Fibroblast of lung (primary cell): Measurements from ENCODE around the gene SAMD11.

ENCODE experiments used
- EZH2 ChIP-seq: IDR thresholded peaks from 2 replicates; pipeline ENCODE4 v1.5.1; 2012; ENCODE audit warnings: low read length, control low read depth, mild to moderate bottlenecking; ENCODE audit errors: missing control alignments
- TF ChIP-seq, protein P1 (sequence below), 2 donors: IDR thresholded peaks in 1 of 2; conservative IDR thresholded peaks in 1 of 2; 1 replicate in 1 of 2; 2 replicates in 1 of 2; pipeline ENCODE4 v1.5.1; 2011 to 2012; ENCODE audit warnings: low read length in 2 of 2, control low read depth in 1 of 2, inconsistent platforms in 1 of 2, low read depth in 1 of 2, mild to moderate bottlenecking in 1 of 2

- TF ChIP-seq, protein P1, sequence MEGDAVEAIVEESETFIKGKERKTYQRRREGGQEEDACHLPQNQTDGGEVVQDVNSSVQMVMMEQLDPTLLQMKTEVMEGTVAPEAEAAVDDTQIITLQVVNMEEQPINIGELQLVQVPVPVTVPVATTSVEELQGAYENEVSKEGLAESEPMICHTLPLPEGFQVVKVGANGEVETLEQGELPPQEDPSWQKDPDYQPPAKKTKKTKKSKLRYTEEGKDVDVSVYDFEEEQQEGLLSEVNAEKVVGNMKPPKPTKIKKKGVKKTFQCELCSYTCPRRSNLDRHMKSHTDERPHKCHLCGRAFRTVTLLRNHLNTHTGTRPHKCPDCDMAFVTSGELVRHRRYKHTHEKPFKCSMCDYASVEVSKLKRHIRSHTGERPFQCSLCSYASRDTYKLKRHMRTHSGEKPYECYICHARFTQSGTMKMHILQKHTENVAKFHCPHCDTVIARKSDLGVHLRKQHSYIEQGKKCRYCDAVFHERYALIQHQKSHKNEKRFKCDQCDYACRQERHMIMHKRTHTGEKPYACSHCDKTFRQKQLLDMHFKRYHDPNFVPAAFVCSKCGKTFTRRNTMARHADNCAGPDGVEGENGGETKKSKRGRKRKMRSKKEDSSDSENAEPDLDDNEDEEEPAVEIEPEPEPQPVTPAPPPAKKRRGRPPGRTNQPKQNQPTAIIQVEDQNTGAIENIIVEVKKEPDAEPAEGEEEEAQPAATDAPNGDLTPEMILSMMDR (conservative IDR thresholded peaks at IDR 0.05 in 1 of 2, IDR thresholded peaks at IDR 0.05 in 1 of 2; ENCODE audit: low read depth in 1 of 2, low read length in 2 of 2), result no peak
- no peak for TF ChIP-seq EZH2
Observed at GRCh38 chr1:903721-904271, 19.9 kb upstream of the SAMD11 start.
